Gastrocnemius medialis (tissue), 4 donors: Measurements from ENCODE around the gene DCBLD2.

ENCODE experiments used
- CTCF ChIP-seq, 5 experiments: fragments of 450-650 bp in 3 of 5; fragments of 200-600 bp in 2 of 5; sonication (generic) in 2 of 5; IDR thresholded peaks in 4 of 5; conservative IDR thresholded peaks in 1 of 5; 1 replicate in 4 of 5; 2 replicates in 1 of 5; pipeline ENCODE4 v1.5.1; 2016 to 2019; ENCODE audit warnings: antibody characterized with exemption in 5 of 5, mild to moderate bottlenecking in 3 of 5, moderate library complexity in 3 of 5
- POLR2A ChIP-seq, 2 donors: fragments of 450-650 bp; IDR thresholded peaks; one replicate each; pipeline ENCODE4 v1.6.1; 2017; ENCODE audit warnings: antibody characterized with exemption in 2 of 2, mild to moderate bottlenecking in 2 of 2, moderate library complexity in 2 of 2

- TF ChIP-seq POLR2A (IDR thresholded peaks at IDR 0.05) (no peak), CTCF (IDR thresholded peaks at IDR 0.05 in 4 of 5, conservative IDR thresholded peaks at IDR 0.05 in 1 of 5) (no peak)
Measured at GRCh38 chr3:98809557-98809956, 91.9 kb downstream of the DCBLD2 start.
